ENCODE data around the gene DEGS2. TPM values are rescaled to one million over a fixed set of nuclear protein-coding genes. Genes with fewer than 3 reads are reported as not detected.

DEGS2 gene
- total RNA-seq, 1 experiment from 2014 or later, result 0.07 TPM

GRCh38 chr14:100102156-100102785 is 57.2 kb downstream of the DEGS2 start:
- Mint-ChIP-seq H3K4me1 (ENCODE audit: insufficient read depth, unreplicated experiment) (peaks cover 47% of the 10 kb centered on the region), H3K4me3 (ENCODE audit: unreplicated experiment) (no peak overlapping the region), H3K36me3 (ENCODE audit: insufficient read depth, unreplicated experiment) (peaks cover 9% of the 10 kb centered on the region), H3K9me3 (ENCODE audit: unreplicated experiment) (no peaks in the 10 kb centered on the region), H3K27ac (ENCODE audit: low read depth, unreplicated experiment) (no peak overlapping the region), H3K27me3 (ENCODE audit: insufficient read depth, unreplicated experiment) (no peaks in the 10 kb centered on the region)
- TF ChIP-seq, protein P1, sequence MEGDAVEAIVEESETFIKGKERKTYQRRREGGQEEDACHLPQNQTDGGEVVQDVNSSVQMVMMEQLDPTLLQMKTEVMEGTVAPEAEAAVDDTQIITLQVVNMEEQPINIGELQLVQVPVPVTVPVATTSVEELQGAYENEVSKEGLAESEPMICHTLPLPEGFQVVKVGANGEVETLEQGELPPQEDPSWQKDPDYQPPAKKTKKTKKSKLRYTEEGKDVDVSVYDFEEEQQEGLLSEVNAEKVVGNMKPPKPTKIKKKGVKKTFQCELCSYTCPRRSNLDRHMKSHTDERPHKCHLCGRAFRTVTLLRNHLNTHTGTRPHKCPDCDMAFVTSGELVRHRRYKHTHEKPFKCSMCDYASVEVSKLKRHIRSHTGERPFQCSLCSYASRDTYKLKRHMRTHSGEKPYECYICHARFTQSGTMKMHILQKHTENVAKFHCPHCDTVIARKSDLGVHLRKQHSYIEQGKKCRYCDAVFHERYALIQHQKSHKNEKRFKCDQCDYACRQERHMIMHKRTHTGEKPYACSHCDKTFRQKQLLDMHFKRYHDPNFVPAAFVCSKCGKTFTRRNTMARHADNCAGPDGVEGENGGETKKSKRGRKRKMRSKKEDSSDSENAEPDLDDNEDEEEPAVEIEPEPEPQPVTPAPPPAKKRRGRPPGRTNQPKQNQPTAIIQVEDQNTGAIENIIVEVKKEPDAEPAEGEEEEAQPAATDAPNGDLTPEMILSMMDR (IDR thresholded peaks at IDR 0.05; ENCODE audit: unreplicated experiment), result no peak
- ChIA-PET CTCF (interaction anchor here (1.7 to 10.9 kb wide), 2 partner anchors 30 to 91 kb away, joined by 10 to 188 read pairs; no protein-coding TSS in a partner anchor), POLR2A (interaction anchor here (1.2 to 1.6 kb wide), 2 partner anchors 9 to 13 kb away, joined by 3 to 4 read pairs; no protein-coding TSS in a partner anchor)
- no peak for DNase-seq (ENCODE audit: unreplicated experiment)
- intact Hi-C loops (cut with micrococcal nuclease), result no loop called here
- BruUV-seq (replicated peaks), result no TSS peak

GRCh38 chr14:100100032-100100703 is 59.3 kb downstream of the DEGS2 start:
- intact Hi-C loops (cut with micrococcal nuclease), result no loop called here
- ChIA-PET CTCF (interaction anchor here (0.8 to 1.5 kb wide), 3 partner anchors 8 to 27 kb away, joined by 3 to 10 read pairs (median 7); no protein-coding TSS in a partner anchor), POLR2A (interaction anchor here (0.9 to 1.5 kb wide), 4 partner anchors 8 to 69 kb away, joined by 3 to 12 read pairs (median 4); no protein-coding TSS in a partner anchor)
- peaks cover 9% of the 10 kb centered on the region for H3K36me3 Mint-ChIP-seq (ENCODE audit: insufficient read depth, unreplicated experiment)
- DNase-seq (ENCODE audit: unreplicated experiment), result no peak
- H3K4me3 Mint-ChIP-seq (ENCODE audit: unreplicated experiment), result no peak overlapping the region
- TF ChIP-seq, protein P1 (IDR thresholded peaks at IDR 0.05; ENCODE audit: unreplicated experiment), result no peak
- no peaks in the 10 kb centered on the region for H3K9me3 Mint-ChIP-seq (ENCODE audit: unreplicated experiment)
- no TSS peak for BruUV-seq (replicated peaks)
- no peaks in the 10 kb centered on the region for H3K27me3 Mint-ChIP-seq (ENCODE audit: insufficient read depth, unreplicated experiment)
- H3K27ac Mint-ChIP-seq (ENCODE audit: low read depth, unreplicated experiment), result peak overlapping the region; percentile 79
- peaks cover 59% of the 10 kb centered on the region for H3K4me1 Mint-ChIP-seq (ENCODE audit: insufficient read depth, unreplicated experiment)

- Mint-ChIP-seq H3K36me3 (ENCODE audit: insufficient read depth, unreplicated experiment) (peaks cover 9% of the 10 kb centered on the region), H3K4me1 (ENCODE audit: insufficient read depth, unreplicated experiment) (peaks cover 42% of the 10 kb centered on the region), H3K27ac (ENCODE audit: low read depth, unreplicated experiment) (peak overlapping the region; percentile 79), H3K4me3 (ENCODE audit: unreplicated experiment) (no peak overlapping the region), H3K27me3 (ENCODE audit: insufficient read depth, unreplicated experiment) (no peaks in the 10 kb centered on the region), H3K9me3 (ENCODE audit: unreplicated experiment) (no peaks in the 10 kb centered on the region)
- no TSS peak for BruUV-seq (replicated peaks)
- ChIA-PET POLR2A (interaction anchor here (0.6 to 3.3 kb wide), 2 partner anchors 13 to 86 kb away, joined by 3 to 24 read pairs; no protein-coding TSS in a partner anchor), CTCF (interaction anchor here (0.6 to 3.3 kb wide), 2 partner anchors 11 to 22 kb away, joined by 3 to 15 read pairs; no protein-coding TSS in a partner anchor)
- intact Hi-C loops (cut with micrococcal nuclease), result no loop called here
- no peak for DNase-seq (ENCODE audit: unreplicated experiment)
- TF ChIP-seq, protein P1 (IDR thresholded peaks at IDR 0.05; ENCODE audit: unreplicated experiment), result no peak
Observed at GRCh38 chr14:100098171-100098570, 61.3 kb downstream of the DEGS2 start.

GRCh38 chr14:100096656-100097055 is 62.8 kb downstream of the DEGS2 start:
- Mint-ChIP-seq H3K27me3 (ENCODE audit: insufficient read depth, unreplicated experiment) (no peaks in the 10 kb centered on the region), H3K27ac (ENCODE audit: low read depth, unreplicated experiment) (peak overlapping the region; percentile 81), H3K4me3 (ENCODE audit: unreplicated experiment) (no peak overlapping the region), H3K9me3 (ENCODE audit: unreplicated experiment) (no peaks in the 10 kb centered on the region), H3K4me1 (ENCODE audit: insufficient read depth, unreplicated experiment) (peaks cover 40% of the 10 kb centered on the region), H3K36me3 (ENCODE audit: insufficient read depth, unreplicated experiment) (peaks cover 9% of the 10 kb centered on the region)
- BruUV-seq (replicated peaks), result no TSS peak
- peak; percentile 86 for DNase-seq (ENCODE audit: unreplicated experiment)
- intact Hi-C loops (cut with micrococcal nuclease), result loop anchor here (1.0 kb wide), 1 partner anchor 23 kb away; no protein-coding TSS in a partner anchor
- CTCF ChIA-PET, result interaction anchor here (0.8 to 3.3 kb wide), 10 partner anchors 10 to 113 kb away, joined by 3 to 19 read pairs (median 3); no protein-coding TSS in a partner anchor
- TF ChIP-seq, protein P1 (IDR thresholded peaks at IDR 0.05; ENCODE audit: unreplicated experiment), result no peak
- POLR2A ChIA-PET, result interaction anchor here (0.6 to 3.3 kb wide), 15 partner anchors 9 to 113 kb away, joined by 3 to 24 read pairs (median 3); no protein-coding TSS in a partner anchor

All from MCF 10A (cell line).